ENCODE measurements around the gene NCR3LG1. TPM values are rescaled to one million over a fixed set of nuclear protein-coding genes. Genes with fewer than 3 reads are reported as not detected.
A peak's percentile ranks its signal among the peaks of the same experiment; 100 is the strongest.

NCR3LG1 gene
- polyA plus RNA-seq, 1 of the 3 experiments (the other 2 are of a cell fraction), result 0.67 TPM

- H3K27me3 ChIP-seq (ENCODE audit: insufficient read depth), result peaks cover 10% of the 10 kb centered on the region
- H3K4me2 ChIP-seq, result peak overlapping the region; percentile 82
- H3K9ac ChIP-seq, result no peak overlapping the region
- H3K9me2 ChIP-seq, result no peaks in the 10 kb centered on the region
- H3K27ac ChIP-seq (ENCODE audit: low read depth in 2 of 2, low read length in 1 of 2), result no peak overlapping the region; a peak in 1 of 4 replicates
- peak; percentile 98 for DNase-seq
- no peaks in the 10 kb centered on the region for H3F3A ChIP-seq (replicated peaks; ENCODE audit: insufficient read depth)
- H3K9me3 ChIP-seq, result no peaks in the 10 kb centered on the region
- no peaks in the 10 kb centered on the region for H4K20me1 ChIP-seq (ENCODE audit: insufficient read depth)
- H3K4me3 ChIP-seq (ENCODE audit: low read depth in 2 of 2, low read length in 1 of 2), result peak overlapping the region; percentile 48 to 57; a peak in 3 of 4 replicates
- WGBS (ENCODE audit: low lambda C conversion rate), result 6% methylated on average over 18 of the region's 55 CpGs
- ChIA-PET POLR2A (interaction anchor here (0.6 kb wide), 1 partner anchor 932 kb away, joined by 4 read pairs; no protein-coding TSS in a partner anchor), CTCF (interaction anchor here (0.7 to 18.5 kb wide), 23 partner anchors 9 to 796 kb away, joined by 3 to 1101 read pairs (median 5); partner anchors contain the start of gene ABCC8)
- no peaks in the 10 kb centered on the region for H3K36me3 ChIP-seq (replicated peaks in 1 of 2; ENCODE audit: control insufficient read depth in 1 of 2, insufficient read depth in 2 of 2, low read length in 1 of 2)
- peaks cover 0 to 4% of the 10 kb centered on the region in 2 experiments; a peak in 1 of 4 replicates for H3K4me1 ChIP-seq (ENCODE audit: control insufficient read depth in 1 of 2, insufficient read depth in 2 of 2, low read depth in 1 of 2, low read length in 1 of 2)
- H2AFZ ChIP-seq (ENCODE audit: low read depth), result peak overlapping the region; percentile 59; the same call in 1 of the 2 replicates
- H3K79me2 ChIP-seq (ENCODE audit: insufficient read depth), result no peaks in the 10 kb centered on the region
- TF ChIP-seq MEF2A (IDR thresholded peaks at IDR 0.05; ENCODE audit: borderline replicate concordance, low read depth), result no peak
- no peak for TF ChIP-seq TCF12 (IDR thresholded peaks at IDR 0.05)
- TF ChIP-seq POLR2AphosphoS5 (IDR thresholded peaks at IDR 0.05; ENCODE audit: low read depth, low read length), result no peak
- peak; percentile 41 for TF ChIP-seq SMC3 (IDR thresholded peaks at IDR 0.05; ENCODE audit: low read depth, low read length)
- TF ChIP-seq JUND (IDR thresholded peaks at IDR 0.05), result no peak; the same call in 1 of the 2 replicates
- TF ChIP-seq GATA2 (CRISPR knock-in tag; IDR thresholded peaks at IDR 0.05), result no peak
- TF ChIP-seq ZBTB33 (IDR thresholded peaks at IDR 0.05; ENCODE audit: borderline replicate concordance, low read depth), result no peak
- TF ChIP-seq, protein P1, sequence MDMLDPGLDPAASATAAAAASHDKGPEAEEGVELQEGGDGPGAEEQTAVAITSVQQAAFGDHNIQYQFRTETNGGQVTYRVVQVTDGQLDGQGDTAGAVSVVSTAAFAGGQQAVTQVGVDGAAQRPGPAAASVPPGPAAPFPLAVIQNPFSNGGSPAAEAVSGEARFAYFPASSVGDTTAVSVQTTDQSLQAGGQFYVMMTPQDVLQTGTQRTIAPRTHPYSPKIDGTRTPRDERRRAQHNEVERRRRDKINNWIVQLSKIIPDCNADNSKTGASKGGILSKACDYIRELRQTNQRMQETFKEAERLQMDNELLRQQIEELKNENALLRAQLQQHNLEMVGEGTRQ (IDR thresholded peaks at IDR 0.05; ENCODE audit: borderline replicate concordance, low read depth, low read length), result no peak
- TF ChIP-seq CHD2 (IDR thresholded peaks at IDR 0.05; ENCODE audit: low read length, partially characterized antibody), result peak; percentile 44
- TF ChIP-seq, protein P2, sequence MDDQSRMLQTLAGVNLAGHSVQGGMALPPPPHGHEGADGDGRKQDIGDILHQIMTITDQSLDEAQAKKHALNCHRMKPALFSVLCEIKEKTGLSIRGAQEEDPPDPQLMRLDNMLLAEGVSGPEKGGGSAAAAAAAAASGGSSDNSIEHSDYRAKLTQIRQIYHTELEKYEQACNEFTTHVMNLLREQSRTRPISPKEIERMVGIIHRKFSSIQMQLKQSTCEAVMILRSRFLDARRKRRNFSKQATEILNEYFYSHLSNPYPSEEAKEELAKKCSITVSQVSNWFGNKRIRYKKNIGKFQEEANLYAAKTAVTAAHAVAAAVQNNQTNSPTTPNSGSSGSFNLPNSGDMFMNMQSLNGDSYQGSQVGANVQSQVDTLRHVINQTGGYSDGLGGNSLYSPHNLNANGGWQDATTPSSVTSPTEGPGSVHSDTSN (IDR thresholded peaks at IDR 0.05), result no peak
- TF ChIP-seq ELF1 (IDR thresholded peaks at IDR 0.05), result no peak
- TF ChIP-seq, protein P3, sequence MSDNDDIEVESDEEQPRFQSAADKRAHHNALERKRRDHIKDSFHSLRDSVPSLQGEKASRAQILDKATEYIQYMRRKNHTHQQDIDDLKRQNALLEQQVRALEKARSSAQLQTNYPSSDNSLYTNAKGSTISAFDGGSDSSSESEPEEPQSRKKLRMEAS (IDR thresholded peaks at IDR 0.05; ENCODE audit: low read depth), result no peak
- TF ChIP-seq RXRA (IDR thresholded peaks at IDR 0.05; ENCODE audit: borderline replicate concordance, low read depth), result no peak
- TF ChIP-seq, protein P4, sequence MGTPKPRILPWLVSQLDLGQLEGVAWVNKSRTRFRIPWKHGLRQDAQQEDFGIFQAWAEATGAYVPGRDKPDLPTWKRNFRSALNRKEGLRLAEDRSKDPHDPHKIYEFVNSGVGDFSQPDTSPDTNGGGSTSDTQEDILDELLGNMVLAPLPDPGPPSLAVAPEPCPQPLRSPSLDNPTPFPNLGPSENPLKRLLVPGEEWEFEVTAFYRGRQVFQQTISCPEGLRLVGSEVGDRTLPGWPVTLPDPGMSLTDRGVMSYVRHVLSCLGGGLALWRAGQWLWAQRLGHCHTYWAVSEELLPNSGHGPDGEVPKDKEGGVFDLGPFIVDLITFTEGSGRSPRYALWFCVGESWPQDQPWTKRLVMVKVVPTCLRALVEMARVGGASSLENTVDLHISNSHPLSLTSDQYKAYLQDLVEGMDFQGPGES (IDR thresholded peaks at IDR 0.05; ENCODE audit: low read depth, low read length), result no peak
- no peak for TF ChIP-seq RCOR1 (IDR thresholded peaks at IDR 0.05; ENCODE audit: low read length)
- TF ChIP-seq SIN3A (IDR thresholded peaks at IDR 0.05; ENCODE audit: borderline replicate concordance, low read depth, low read length), result no peak
- TF ChIP-seq FOSL2 (IDR thresholded peaks at IDR 0.05; ENCODE audit: borderline replicate concordance, low read depth), result no peak
- TF ChIP-seq RAD21 (IDR thresholded peaks at IDR 0.05; ENCODE audit: low read length), result peak; percentile 27
- TF ChIP-seq GABPA (IDR thresholded peaks at IDR 0.05; ENCODE audit: low read depth), result no peak
- peak; percentile 43 for TF ChIP-seq CTCF (IDR thresholded peaks at IDR 0.05)
- TF ChIP-seq MXI1 (IDR thresholded peaks at IDR 0.05; ENCODE audit: low read depth, low read length), result no peak
- no peak for TF ChIP-seq RFX5 (IDR thresholded peaks at IDR 0.05; ENCODE audit: low read length)
These were observed 37.8 kb downstream of the NCR3LG1 start for GRCh38 chr11:17389211-17389956.
